Thyroid gland (tissue), 4 donors: Measurements from ENCODE around the gene ABCC5. TPM values are rescaled to one million over a fixed set of nuclear protein-coding genes. Genes with fewer than 3 reads are reported as not detected.

Source experiments
- DNase-seq, 2 donors: peaks; one replicate each; pipeline ENCODE4 v3.0.0-alpha.2; 2019
- H3K27ac ChIP-seq, 3 donors: fragments of 200-600 bp; sonication (generic); 1 replicate in 2 of 3; 2 replicates in 1 of 3; pipeline ENCODE4 v1.5.1; 2016 to 2019; ENCODE audit warnings: mild to moderate bottlenecking in 1 of 3, moderate library complexity in 1 of 3
- H3K27me3 ChIP-seq: fragments of 200-600 bp; sonication (generic); one replicate; pipeline ENCODE4 v1.5.1; 2019
- H3K36me3 ChIP-seq, 2 donors: fragments of 200-600 bp; sonication (generic); one replicate each; pipeline ENCODE4 v1.5.1; 2016 to 2019
- H3K4me1 ChIP-seq, 2 donors: fragments of 200-600 bp; sonication (generic); one replicate each; pipeline ENCODE4 v1.5.1; 2017 to 2019
- H3K4me3 ChIP-seq, 3 donors: fragments of 200-600 bp; sonication (generic); replicated peaks in 1 of 3; 1 replicate in 2 of 3; 2 replicates in 1 of 3; pipeline ENCODE4 v1.5.1; 2016; ENCODE audit warnings: mild to moderate bottlenecking in 1 of 3
- H3K9me3 ChIP-seq: fragments of 200-600 bp; sonication (generic); one replicate; pipeline ENCODE4 v1.5.1; 2017
- POLR2A ChIP-seq, 2 donors: fragments of 450-650 bp; IDR thresholded peaks; one replicate each; pipeline ENCODE4 v1.6.1; 2017; ENCODE audit warnings: antibody characterized with exemption in 2 of 2, mild to moderate bottlenecking in 2 of 2, moderate library complexity in 1 of 2
- WGBS, 2 donors: methylation state at CpG; one replicate each; pipeline ENCODE4 v1.1.5; 2017; 5-methylcytosine and 5-hydroxymethylcytosine counted together
- intact Hi-C: fragments of 100-400 bp; cut with DNase I; formaldehyde crosslinking; loops from one replicate; pipeline ENCODE4 v1.15.1; 2023
- total RNA-seq, 4 donors: library from RNA; depleted of rRNA; stranded (reverse); fragments of >200 nt; gene quantifications; one replicate each; pipeline ENCODE4 v1.2.3, GENCODE V29; 2016
- TF ChIP-seq, protein P1 (sequence below), 6 experiments: fragments of 200-600 bp in 3 of 6; fragments of 450-650 bp in 3 of 6; sonication (generic) in 3 of 6; IDR thresholded peaks; one replicate each; pipeline ENCODE4 v1.5.1; 2016 to 2019; ENCODE audit warnings: antibody characterized with exemption in 6 of 6, mild to moderate bottlenecking in 2 of 6, inconsistent platforms in 1 of 6, moderate library complexity in 1 of 6

Gene ABCC5
- total RNA-seq, 4 donors from 2014 or later, result 12.2 to 24.3 (median 18.2) TPM

DNA sequence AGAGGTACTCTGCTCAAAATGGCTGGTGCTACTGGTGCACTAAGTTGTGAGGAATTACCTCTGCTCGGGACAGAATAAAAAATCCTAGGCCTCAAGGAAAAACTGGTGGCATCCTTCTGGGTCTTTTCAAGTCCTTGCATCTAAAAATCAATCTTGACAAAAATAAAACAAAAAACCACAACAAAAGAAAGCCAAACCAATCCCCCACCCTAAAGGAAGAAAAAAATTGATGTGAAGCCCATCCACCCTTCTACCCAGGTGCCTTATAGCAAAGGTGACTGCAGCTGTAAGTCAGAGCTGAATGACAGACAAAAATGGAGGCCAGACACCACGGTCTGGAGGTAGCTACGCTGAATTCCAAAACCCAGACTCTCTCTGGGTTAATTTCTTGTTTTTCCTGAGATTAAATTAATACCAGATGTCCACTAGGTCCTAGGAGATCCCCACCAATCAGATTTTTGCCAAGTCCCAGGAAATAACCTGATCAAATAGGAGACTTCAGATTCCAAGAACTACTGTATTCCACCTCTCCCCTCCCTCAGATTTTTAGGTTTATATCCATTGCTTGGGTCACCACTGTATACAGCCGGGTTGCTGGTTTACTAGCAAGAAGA lies 33.5 kb downstream of the ABCC5 start:
- 88 to 92% methylated on average over 4 of the region's 4 CpGs for WGBS, 2 donors
- Histone ChIP-seq H3K4me1 (peaks cover 6 to 7% of the 10 kb centered on the region in 2 donors), H3K9me3 (no peaks in the 10 kb centered on the region), H3K36me3 (peaks cover 0 to 15% of the 10 kb centered on the region in 2 donors), H3K27ac (no peak overlapping the region), H3K27me3 (no peaks in the 10 kb centered on the region), H3K4me3 (no peak overlapping the region)
- no peak for DNase-seq
- TF ChIP-seq, protein P1, sequence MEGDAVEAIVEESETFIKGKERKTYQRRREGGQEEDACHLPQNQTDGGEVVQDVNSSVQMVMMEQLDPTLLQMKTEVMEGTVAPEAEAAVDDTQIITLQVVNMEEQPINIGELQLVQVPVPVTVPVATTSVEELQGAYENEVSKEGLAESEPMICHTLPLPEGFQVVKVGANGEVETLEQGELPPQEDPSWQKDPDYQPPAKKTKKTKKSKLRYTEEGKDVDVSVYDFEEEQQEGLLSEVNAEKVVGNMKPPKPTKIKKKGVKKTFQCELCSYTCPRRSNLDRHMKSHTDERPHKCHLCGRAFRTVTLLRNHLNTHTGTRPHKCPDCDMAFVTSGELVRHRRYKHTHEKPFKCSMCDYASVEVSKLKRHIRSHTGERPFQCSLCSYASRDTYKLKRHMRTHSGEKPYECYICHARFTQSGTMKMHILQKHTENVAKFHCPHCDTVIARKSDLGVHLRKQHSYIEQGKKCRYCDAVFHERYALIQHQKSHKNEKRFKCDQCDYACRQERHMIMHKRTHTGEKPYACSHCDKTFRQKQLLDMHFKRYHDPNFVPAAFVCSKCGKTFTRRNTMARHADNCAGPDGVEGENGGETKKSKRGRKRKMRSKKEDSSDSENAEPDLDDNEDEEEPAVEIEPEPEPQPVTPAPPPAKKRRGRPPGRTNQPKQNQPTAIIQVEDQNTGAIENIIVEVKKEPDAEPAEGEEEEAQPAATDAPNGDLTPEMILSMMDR (IDR thresholded peaks at IDR 0.05), result no peak
- TF ChIP-seq POLR2A (IDR thresholded peaks at IDR 0.05), result no peak
- intact Hi-C loops, result no loop called here

DNA sequence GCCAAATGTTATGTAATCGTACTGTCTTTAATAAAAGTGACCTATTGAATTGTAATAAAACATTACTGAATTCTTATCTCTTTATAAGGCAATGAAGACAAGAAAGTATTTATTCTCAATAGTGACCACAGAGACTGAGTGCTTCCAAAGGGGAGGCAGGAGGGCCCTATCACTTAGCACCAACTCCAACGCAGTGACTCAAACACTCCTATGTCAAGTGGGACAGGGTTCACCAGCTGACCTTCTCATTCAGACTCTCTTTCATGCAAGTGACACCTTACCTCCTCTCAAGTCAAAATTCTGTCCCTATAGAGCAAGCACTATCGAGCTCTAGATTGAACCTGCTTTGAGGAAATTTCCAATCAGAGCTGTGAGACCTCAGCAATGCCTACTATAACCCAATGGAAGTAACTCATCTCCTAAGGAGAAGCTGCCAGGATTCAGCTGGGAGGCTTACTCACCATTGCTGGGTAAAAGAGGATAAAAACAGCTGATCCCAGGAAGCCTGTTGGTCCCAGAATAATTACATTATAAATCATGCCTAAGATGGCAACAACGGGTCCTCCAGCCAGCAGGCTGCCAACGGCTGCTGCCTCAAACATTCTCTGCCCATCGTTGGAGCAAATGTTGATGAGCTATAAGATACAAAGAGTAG lies 35.6 kb downstream of the ABCC5 start:
- peaks cover 6 to 7% of the 10 kb centered on the region in 2 donors for H3K4me1 ChIP-seq
- no peak overlapping the region for H3K4me3 ChIP-seq
- 88 to 89% methylated on average over 6 of the region's 6 CpGs for WGBS, 2 donors
- H3K9me3 ChIP-seq, result no peaks in the 10 kb centered on the region
- no peaks in the 10 kb centered on the region for H3K27me3 ChIP-seq
- peaks cover 0 to 8% of the 10 kb centered on the region in 2 donors for H3K36me3 ChIP-seq
- TF ChIP-seq, protein P1 (IDR thresholded peaks at IDR 0.05), result no peak
- TF ChIP-seq POLR2A (IDR thresholded peaks at IDR 0.05), result no peak
- no peak for DNase-seq
- intact Hi-C loops, result no loop called here
- no peak overlapping the region for H3K27ac ChIP-seq

DNA sequence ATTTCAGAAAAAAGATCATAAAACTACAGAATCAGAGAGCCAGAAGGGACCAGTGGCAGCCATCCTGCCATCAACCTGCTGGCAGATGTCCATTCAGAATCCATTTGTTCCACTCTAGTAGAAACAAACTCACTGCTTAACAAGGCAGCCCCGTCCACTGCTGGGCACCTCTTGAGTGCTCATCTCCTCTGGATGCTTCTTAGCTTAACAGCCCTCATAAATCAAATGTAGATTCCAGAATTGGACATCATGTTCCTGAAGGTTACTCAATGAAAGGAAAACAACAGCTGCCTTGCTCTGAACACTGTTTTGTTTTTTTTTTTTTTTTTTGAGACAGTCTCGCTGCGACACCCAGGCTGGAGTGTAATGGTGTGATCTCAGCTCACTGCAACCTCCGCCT lies 37.3 kb downstream of the ABCC5 start:
- peaks cover 6 to 7% of the 10 kb centered on the region in 2 donors for H3K4me1 ChIP-seq
- 39 to 68% methylated on average over 4 of the region's 4 CpGs for WGBS, 2 donors
- H3K36me3 ChIP-seq, result peaks cover 0 to 8% of the 10 kb centered on the region in 2 donors
- no peaks in the 10 kb centered on the region for H3K27me3 ChIP-seq
- TF ChIP-seq POLR2A (IDR thresholded peaks at IDR 0.05), result no peak
- TF ChIP-seq, protein P1 (IDR thresholded peaks at IDR 0.05), result no peak
- DNase-seq, result peak; percentile 88 to 89
- peak overlapping the region in 2 of 3 donors; percentile 27 to 45 for H3K27ac ChIP-seq
- intact Hi-C loops, result no loop called here
- no peaks in the 10 kb centered on the region for H3K9me3 ChIP-seq
- no peak overlapping the region for H3K4me3 ChIP-seq

DNA sequence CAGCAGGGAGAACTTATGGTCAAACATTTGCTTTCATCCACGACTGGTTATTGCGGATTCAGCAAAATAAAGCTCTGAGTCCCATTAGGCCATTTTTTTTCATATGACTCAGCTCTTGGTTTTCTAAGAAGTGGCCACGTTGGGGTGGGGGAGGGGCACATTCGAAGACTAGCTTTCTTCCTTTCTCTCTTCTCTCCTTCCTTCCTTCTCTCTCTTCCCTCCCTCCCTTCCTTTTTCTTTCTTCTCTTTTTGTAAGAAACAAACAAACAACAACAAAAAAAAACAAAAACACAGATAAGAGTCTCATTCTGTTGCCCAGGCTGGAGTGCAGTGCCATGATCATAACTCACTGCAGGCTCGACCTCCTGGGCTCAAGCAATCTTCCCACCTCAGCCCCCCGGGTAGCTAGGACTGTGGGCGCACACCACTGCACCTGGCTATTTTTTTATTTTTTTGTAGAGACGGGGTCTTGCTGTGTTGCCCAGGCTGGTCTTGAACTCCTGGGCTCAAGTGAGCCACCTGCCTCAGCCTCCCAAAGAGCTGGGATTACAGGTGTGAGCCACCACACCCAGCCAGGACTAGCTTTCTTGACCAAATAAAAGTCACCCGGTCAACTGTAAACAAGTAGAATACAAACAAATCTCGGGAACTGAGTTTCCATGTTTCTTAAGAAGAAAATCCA lies 41.6 kb downstream of the ABCC5 start:
- no peak overlapping the region for H3K27ac ChIP-seq
- no peak overlapping the region for H3K4me3 ChIP-seq
- intact Hi-C loops, result no loop called here
- no peaks in the 10 kb centered on the region for H3K27me3 ChIP-seq
- 87 to 90% methylated on average over 10 of the region's 10 CpGs for WGBS, 2 donors
- peaks cover 6 to 7% of the 10 kb centered on the region in 2 donors for H3K4me1 ChIP-seq
- TF ChIP-seq POLR2A (IDR thresholded peaks at IDR 0.05), result no peak
- TF ChIP-seq, protein P1 (IDR thresholded peaks at IDR 0.05), result no peak
- no peaks in the 10 kb centered on the region for H3K36me3 ChIP-seq
- H3K9me3 ChIP-seq, result no peaks in the 10 kb centered on the region
- no peak for DNase-seq
